GM18499 (cell line): ENCODE data around the gene LRRC71.

Experiments used
- ATAC-seq: cut with Tn5 transposase; IDR thresholded peaks from one replicate; pipeline ENCODE4 v1.9.1; 2021; ENCODE audit warnings: moderate number of reproducible peaks; ENCODE audit not compliant: insufficient read depth, unreplicated experiment

The LRRC71 gene

DNA sequence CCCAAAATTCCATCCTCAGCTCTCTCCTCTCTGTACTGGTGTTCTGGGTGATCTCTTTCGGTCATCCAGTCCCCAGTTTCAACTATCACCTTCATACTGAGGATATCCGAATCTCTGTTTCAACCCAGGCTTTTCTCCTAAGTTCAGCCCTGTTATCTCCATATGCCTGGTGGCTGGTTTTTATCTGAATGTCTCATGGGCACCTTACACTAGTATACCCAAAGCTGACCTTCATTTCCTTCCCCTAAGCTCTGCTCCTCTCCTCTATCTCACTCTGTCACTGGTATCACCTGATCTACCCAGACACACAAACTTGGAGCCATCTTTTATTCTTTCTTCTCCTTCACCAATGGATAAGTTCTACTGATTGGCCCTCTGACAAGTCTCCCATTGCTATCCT lies 53.0 kb downstream of the LRRC71 start:
- no peak for ATAC-seq

DNA sequence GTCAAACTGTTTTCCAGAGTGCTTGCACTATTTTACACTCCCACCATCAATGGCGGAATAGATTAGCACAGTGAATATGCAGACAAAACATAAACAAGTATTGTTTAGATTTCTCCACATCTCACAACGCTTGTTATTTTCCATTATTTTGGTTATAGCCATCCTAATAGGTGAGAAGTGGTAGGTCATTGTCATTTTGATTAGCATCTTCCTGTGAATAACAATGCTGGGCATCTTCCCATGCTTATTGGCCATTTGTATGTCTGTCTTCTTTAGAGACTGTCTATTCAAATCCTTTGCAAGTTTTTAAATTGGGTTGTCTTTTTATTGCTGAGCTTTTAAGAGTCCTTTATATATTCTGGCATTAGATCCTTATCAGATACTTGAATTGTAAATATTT lies 54.7 kb downstream of the LRRC71 start:
- no peak for ATAC-seq

DNA sequence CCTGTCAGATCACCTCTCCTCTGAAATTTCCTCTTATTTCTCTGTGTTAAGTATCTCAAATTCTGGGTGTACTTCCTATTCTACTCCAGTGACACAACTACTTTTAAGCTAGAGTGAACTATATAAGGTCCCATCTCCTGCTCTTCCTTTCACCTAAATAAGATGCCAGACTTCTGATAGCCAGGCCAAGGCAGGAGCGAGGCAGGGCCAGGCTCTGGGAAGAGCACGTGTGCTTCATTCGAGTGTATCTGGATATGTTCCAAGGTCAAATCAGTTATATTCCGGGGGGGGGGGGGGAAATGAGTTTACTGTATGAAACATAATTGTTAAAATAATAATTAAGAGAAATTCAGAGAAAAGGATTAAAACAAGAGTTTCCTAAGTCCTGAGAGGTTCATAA lies 60.1 kb downstream of the LRRC71 start:
- ATAC-seq = no peak
